ENCODE measurements around the gene TENM4.

DNA sequence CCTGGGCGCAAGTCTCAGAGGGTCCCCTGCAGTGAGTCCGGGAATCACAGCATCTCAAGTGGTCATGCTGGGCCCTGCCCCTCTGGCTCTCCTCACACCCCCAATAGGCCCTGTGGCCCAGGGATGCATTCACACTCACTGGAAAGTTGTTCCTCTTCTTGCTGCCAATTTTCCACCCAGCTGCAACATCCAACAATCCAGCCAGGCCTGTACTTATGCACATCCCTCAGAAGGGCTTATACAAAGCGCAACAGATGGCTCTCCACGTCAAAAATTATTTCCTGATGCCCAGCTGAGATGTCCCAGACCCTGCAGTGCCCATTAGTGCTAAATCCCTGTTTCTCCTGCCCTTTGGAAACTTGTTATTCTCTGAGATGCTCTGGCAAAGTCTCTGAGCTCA is 458.4 kb downstream of the TENM4 start:
- TF ChIP-seq, protein P1, sequence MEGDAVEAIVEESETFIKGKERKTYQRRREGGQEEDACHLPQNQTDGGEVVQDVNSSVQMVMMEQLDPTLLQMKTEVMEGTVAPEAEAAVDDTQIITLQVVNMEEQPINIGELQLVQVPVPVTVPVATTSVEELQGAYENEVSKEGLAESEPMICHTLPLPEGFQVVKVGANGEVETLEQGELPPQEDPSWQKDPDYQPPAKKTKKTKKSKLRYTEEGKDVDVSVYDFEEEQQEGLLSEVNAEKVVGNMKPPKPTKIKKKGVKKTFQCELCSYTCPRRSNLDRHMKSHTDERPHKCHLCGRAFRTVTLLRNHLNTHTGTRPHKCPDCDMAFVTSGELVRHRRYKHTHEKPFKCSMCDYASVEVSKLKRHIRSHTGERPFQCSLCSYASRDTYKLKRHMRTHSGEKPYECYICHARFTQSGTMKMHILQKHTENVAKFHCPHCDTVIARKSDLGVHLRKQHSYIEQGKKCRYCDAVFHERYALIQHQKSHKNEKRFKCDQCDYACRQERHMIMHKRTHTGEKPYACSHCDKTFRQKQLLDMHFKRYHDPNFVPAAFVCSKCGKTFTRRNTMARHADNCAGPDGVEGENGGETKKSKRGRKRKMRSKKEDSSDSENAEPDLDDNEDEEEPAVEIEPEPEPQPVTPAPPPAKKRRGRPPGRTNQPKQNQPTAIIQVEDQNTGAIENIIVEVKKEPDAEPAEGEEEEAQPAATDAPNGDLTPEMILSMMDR (IDR thresholded peaks at IDR 0.05): no peak
- TF ChIP-seq POLR2A (IDR thresholded peaks at IDR 0.05): no peak
